ENCODE results near the gene NCL.
"Not testable (repeated sequence)": the region's sequence is repeated elsewhere in the genome, so short reads cannot be mapped to it uniquely, and the experiment has no call there.

Gene NCL

GRCh38 chr2:231467613-231468530 lies 3.6 kb upstream of the NCL start:
- no peak for DNase-seq

DNA sequence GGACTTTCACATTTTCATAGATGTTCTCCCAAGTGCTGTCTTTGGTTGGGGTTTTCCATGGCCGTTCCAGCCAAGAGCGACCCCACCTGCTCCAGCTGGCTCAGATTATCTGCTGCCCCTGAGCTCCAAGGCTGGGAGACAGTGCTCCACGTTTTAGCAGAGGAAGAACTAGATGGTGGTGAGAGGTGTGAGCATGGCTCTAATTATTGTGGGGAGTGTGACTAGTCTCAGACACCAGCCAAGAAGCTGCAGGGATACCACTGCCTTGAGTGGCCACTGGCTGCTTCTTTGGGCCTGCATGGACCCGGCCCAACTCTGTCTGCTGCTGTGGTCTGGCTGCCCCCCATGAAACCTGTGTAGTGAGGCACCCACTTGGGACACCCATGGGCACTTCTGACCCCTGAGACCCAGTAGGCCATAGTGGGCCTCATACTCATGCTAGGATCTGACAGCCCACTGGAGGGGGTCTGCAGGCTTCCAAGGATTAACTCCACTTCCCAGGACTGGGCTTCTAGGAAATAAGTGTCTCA lies 2.8 kb upstream of the NCL start:
- DNase-seq, result no peak

DNA sequence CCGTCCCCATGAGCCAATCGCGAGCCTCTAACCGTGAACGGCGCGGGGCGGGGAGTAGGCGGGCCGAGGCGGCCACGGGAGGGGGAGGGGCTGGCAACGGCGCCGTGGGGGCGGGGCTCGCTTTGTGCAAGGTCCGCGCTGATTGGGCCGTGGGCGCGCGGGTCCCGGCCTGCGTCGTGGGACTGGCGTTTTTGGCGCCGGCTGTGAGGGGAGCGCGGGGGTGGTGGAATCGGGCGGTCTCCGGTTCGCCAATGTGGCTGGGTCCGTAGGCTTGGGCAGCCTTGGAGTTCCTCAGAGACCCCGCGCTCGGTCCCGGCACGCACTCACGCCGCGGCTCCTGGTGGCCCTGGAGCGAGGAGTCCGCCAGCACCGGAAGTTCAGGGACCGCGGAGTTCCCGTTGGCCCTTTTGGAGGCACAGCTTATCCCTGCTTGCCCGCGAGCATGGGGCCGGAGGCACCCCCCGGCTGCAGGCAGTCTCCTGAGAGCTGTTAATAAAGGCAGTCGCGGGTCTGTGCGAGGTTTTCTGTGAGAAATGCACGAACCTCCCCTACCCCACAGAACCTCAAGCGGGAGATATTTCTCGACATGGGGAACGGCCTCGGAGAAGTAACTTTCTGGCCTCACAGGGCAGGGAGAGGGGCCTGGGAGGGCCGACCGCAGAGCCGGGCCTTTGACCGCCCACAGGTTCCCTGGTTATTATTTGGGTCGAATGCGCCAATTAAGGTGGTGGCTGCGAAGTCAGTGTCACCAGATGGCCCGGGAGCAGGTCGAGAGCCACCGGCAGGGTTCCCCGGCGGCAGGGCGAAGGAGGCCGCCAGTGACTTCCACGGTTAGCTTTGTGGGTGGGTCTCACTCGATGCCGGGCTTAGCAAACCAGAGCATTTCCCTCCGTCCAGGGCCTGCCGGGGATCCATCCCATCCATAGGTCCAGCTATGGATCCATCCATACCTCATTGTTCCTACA lies 574 bp upstream of the NCL start:
- DNase-seq, result peak; percentile 98

- DNase-seq, result no peak
Measured at GRCh38 chr2:231462729-231463465, 1.4 kb downstream of the NCL start.

- no peak for DNase-seq
Measured at GRCh38 chr2:231461516-231461971, 2.7 kb downstream of the NCL start.

- not testable (repeated sequence) for DNase-seq
Measured at GRCh38 chr2:231460841-231461240, 3.4 kb downstream of the NCL start.

DNA sequence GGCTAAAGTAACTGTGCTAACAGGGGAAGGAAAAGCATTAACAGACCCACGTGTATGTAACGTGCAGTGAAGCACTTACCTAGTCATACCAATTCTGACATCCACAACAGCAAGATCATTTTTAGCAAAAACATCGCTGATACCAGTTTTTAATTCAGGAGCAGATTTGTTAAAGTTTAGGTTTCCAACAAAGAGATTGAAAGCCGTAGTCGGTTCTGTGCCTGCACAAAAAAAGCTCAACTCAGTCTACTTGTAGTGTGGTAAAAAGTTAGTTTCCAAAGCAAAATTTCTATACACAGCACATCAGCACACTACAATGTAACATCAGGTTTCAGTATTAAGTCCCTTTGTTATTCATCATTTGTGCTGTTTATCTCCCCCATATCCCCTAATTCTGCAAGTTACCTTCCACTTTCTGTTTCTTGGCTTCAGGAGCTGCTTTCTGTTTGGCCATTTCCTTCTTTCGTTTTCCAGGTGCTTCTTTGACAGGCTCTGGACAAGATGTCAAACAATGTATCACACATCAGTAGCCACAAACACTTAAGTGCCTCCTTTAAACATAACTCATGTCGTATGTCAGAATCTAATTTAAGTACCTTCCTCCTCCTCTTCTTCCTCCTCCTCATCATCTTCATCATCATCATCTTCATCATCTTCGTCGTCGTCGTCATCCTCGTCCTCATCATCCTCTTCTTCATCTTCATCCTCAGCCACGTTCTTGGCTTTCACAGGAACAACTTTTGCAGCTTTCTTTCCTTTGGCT lies 4.0 kb downstream of the NCL start:
- DNase-seq, result no peak

GRCh38 chr2:231458368-231458767 lies 5.9 kb downstream of the NCL start:
- DNase-seq, result no peak

DNA sequence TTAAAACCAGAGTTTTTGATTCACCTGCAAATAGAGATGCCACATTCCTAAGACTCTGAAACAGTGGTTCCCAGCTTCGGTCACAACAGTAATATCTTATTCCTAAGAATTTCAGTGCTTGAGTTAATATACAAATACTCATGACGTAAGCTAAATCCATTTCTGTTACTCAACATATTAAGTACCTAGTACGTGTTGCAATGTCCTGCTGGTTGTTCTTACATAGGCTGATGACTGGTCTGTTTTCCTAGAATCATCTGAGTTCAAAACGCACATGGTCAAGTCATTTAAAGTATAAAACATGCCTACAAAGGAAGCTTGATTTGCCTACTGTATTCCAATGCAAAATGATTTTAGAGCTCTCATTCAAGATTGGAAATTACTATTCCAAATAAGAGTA lies 7.2 kb downstream of the NCL start:
- no peak for DNase-seq

- DNase-seq, result no peak
Measured at GRCh38 chr2:231456295-231457004, 7.8 kb downstream of the NCL start.

DNA sequence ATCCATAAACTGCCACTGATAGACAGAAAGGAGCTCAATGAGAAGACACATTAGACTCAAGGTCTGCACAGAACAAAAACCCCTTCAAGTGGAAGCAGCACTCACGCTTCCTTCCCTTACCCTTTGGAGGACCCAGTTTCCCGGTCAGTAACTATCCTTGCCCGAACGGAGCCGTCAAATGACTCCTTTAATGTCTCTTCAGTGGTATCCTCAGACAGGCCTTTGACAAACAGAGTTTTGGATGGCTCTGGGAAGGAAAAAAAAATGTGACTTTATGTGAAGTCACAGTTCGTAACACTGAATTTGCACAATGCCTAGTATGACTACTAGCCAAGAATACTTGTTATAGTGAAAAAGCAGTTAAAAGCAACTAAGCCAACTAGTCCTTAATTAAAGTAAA lies 8.4 kb downstream of the NCL start:
- no peak for DNase-seq

DNA sequence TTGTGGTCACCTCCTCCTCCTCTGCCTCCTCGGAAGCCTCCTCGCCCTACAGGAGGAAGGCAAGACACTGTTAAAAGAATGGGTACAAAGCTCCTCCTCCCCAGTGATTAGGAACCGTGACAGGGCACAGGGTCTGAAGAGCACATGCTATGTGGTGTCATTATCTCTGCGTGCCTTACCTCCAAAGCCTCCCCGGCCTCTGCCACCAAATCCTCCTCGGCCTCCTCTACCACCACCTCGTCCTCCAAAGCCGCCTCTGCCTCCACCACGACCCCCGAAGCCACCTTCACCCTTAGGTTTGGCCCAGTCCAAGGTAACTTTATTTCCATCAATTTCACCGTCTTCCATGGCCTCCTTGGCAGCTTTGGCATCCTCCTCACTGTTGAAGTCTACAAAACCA lies 9.1 kb downstream of the NCL start:
- DNase-seq, result no peak

DNA sequence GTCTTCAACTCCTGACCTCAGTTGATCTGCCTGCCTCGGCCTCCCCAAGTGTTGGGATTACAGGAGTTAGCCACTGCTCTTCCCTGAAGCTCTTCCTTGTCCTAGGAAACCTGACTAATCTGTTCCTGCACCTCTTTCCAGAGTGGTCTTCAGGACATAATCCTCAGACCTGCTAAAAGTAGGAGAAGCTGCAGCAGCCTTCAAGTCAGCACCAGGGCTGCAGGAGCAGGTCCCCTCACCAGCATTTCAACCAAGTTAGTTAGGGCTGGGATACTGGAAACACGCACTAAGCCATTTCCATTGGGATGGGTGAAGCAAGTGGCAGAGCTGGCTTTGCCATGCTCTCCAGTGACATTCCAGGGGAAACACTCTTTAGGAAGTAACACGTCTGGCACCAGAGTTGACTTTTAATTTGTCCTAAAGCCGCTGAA lies 9.9 kb downstream of the NCL start:
- DNase-seq, result no peak

- DNase-seq, result no peak
Measured at GRCh38 chr2:231452799-231453508, 11.3 kb downstream of the NCL start.

GRCh38 chr2:231450548-231450989 lies 13.7 kb downstream of the NCL start:
- DNase-seq, result no peak

DNA sequence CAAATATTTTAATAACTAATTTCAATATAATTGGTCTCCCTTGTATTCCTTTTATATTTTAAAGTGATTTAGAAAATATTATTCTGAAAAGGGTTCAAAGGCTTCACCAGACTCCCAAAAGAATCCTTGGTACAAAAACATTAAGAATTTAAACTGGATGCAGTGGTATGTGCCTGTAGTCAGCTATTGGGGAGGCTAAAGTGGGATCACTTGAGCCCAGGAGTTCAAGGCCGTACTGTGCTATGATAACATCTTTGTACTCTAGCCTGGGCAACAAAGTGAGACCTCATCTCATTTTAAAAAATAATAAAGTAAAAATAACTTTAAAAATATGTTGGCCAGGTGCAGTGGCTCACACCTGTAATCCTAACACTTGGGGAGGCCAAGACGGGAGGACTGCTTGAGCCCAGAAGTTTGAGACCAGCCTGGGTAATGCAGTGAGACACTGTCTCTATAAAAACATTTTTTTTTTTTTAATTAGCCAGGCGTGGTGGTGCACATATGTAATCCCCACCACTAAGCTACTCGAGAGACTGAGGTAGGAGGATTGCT lies 14.7 kb downstream of the NCL start:
- no peak for DNase-seq

DNA sequence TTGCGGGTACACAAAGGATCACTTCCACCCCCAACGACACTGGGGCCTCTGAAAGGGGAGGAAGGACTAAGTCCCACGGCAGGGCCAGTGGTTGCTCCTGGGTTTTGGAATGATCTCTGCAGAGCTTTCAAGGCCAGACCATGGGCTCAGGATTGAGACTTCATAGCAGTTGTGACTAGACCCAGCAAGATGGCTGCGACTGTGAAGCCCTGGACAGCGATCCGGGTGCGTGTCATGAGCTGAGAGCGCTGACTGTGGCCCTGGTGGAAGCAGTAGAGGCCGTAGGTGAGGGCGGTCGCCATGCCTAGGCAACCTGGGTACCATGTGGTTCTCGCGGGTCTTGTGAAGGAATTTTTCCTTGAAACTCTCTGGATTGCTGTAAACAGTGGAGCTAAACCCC lies 27.3 kb downstream of the NCL start:
- DNase-seq, result no peak

DNA sequence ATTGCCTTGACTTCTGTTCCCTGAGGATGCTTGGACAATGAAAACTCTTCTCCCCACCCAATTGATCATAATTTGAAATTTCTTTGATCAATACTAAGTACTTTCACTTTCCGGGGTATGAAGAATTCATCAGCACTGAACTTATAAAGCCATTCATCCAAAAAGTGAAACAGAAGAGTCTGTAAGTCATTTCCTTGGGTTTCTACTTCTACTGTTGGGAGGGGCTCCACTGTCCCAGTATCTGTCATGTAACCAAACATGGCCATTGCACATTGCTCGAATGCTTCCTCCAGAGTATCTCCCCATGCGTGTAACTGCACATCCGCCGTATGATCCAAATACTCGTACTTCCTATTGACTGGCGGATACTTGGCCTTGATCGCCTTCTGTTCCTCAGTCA lies 30.3 kb downstream of the NCL start:
- DNase-seq, result no peak

DNA sequence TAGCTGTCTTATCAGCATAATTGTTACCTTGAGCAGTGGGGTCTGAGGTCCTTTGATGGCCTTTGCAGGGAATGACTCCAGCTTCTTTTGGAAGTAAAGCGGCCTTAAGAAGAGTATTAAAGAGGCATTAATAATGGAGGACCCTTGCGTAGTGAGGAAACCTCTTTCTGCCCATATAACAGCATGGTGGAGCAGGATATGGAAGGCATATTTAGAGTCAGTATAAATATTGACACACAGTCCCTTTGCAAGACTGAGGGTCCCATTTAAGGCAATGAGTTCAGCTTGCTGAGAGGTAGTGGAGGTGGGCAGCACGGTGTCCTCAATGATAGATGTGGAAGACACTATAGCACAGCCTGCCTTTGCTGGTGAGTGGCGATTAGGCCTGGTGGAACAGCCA lies 32.7 kb downstream of the NCL start:
- DNase-seq, result no peak

DNA sequence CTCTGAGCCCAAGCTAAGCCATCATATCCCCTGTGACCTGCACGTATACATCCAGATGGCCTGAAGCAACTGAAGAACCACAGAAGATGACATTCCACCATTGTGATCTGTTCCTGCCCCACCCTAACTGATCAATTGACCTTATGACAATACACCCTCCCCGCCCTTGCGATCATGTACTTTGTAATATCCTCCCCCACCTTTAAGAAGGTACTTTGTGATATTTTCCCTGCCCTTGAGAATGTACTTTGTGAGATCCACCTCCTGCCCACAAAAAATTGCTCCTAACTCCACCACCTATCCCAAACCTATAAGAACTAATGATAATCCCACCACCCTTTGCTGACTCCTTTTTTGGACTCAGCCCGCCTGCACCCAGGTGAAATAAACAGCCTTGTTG lies 33.8 kb downstream of the NCL start:
- DNase-seq, result not testable (repeated sequence)

Measured in midbrain (tissue), 1 donor.